ENCODE measurements around the gene PNMT. TPM values are rescaled to one million over a fixed set of nuclear protein-coding genes. Genes with fewer than 3 reads are reported as not detected.
"Not testable (repeated sequence)": the region's sequence is repeated elsewhere in the genome, so short reads cannot be mapped to it uniquely, and the experiment has no call there.

PNMT gene
- total RNA-seq, 1 experiment from 2014 or later = not detected

GRCh38 chr17:39687546-39688474 lies 19.6 kb downstream of the PNMT start, which contains the start of gene PGAP3:
TSS of gene PGAP3 (minus strand) at chr17:39688057. CDS start at chr17:39688014, 43 bp downstream.
- peak; percentile 90 for DNase-seq (ENCODE audit: low read depth)

- no peak for DNase-seq (ENCODE audit: low read depth)
Observed at GRCh38 chr17:39688475-39688835, 20.2 kb downstream of the PNMT start.

- DNase-seq (ENCODE audit: low read depth) = no peak
Observed at GRCh38 chr17:39688945-39689344, 20.7 kb downstream of the PNMT start.

GRCh38 chr17:39694593-39694992 lies 26.3 kb downstream of the PNMT start:
- no peak for DNase-seq (ENCODE audit: low read depth)

- no peak for DNase-seq (ENCODE audit: low read depth)
Observed at GRCh38 chr17:39695089-39695474, 26.8 kb downstream of the PNMT start.

GRCh38 chr17:39696731-39697130 lies 28.5 kb downstream of the PNMT start:
- no peak for DNase-seq (ENCODE audit: low read depth)

- no peak for DNase-seq (ENCODE audit: low read depth)
Observed at GRCh38 chr17:39697961-39698360, 29.7 kb downstream of the PNMT start.

GRCh38 chr17:39699157-39699817 lies 31.0 kb downstream of the PNMT start:
- not testable (repeated sequence) for DNase-seq (ENCODE audit: low read depth)

DNA sequence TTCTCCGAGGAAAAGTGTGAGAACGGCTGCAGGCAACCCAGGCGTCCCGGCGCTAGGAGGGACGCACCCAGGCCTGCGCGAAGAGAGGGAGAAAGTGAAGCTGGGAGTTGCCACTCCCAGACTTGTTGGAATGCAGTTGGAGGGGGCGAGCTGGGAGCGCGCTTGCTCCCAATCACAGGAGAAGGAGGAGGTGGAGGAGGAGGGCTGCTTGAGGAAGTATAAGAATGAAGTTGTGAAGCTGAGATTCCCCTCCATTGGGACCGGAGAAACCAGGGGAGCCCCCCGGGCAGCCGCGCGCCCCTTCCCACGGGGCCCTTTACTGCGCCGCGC lies 31.5 kb downstream of the PNMT start, which contains the start of gene ERBB2:
ERBB2 (plus strand) TSS at position 247 of the 330 bp plus-strand sequence. CDS start 175 bp downstream, outside the sequence.
- peak; percentile 72 for DNase-seq (ENCODE audit: low read depth)

DNA sequence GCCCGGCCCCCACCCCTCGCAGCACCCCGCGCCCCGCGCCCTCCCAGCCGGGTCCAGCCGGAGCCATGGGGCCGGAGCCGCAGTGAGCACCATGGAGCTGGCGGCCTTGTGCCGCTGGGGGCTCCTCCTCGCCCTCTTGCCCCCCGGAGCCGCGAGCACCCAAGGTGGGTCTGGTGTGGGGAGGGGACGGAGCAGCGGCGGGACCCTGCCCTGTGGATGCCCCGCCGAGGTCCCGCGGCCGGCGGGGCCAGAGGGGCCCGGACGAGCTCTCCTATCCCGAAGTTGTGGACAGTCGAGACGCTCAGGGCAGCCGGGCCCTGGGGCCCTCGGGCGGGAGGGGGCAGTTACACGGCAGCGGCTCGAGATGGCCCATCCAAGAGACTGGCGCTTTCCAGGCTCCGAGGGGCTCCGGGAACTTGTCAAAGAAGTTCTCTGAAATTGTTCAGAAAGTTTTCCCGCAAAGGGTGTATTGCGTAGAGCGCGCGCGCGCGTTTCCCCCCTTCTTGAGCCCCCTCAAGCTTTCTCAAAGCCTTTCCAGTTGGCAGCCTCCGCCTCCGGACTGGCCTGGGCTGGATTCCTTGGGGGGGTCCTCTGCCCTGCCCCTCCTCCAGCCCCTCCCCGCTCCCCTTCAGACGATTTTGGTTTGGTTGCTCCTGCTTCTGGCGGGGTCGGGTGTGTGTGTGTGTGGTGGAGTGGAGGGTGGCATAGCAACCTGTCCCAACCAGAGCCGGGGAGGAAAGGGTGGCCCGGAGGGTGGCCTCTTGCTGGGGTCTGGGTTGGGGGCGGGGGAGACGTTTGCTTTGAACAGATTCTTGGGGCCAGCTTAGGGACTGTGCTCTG lies 32.1 kb downstream of the PNMT start:
- peak; percentile 13 for DNase-seq (ENCODE audit: low read depth)

- no peak for DNase-seq (ENCODE audit: low read depth)
Observed at GRCh38 chr17:39701012-39701783, 32.9 kb downstream of the PNMT start.

DNA sequence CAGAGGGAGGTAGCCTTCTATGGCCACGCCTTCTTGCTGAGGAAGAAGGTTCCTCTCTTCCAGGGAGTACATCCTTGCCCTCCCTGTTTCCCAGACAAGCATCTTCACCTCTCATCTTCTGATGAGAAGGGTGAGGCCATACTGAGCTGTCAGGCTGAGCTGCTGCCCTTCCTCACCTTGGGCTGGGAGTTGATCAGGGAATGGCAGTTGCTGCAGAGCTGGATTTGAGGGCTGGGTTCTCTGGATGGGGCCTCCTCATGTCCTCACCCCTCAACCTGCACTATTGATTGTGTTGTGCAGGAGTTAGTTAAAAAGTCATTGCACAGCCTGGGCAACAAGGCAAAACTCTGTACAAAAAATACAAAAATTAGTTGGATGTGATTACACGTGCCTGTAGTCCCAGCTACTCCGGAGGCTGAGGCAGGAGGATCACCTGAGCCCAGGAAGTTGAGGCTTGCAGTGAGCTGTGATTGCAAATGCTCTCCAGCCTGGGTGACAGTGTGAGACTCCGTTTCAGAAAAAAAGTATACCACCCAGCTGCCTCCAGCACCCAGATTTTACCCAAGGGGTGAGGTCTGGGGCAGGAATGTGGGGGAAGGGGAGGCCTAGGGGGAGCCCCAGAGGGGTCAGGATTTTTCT lies 33.6 kb downstream of the PNMT start:
- no peak for DNase-seq (ENCODE audit: low read depth)

GRCh38 chr17:39702901-39703893 lies 34.9 kb downstream of the PNMT start:
- DNase-seq (ENCODE audit: low read depth) = no peak

DNA sequence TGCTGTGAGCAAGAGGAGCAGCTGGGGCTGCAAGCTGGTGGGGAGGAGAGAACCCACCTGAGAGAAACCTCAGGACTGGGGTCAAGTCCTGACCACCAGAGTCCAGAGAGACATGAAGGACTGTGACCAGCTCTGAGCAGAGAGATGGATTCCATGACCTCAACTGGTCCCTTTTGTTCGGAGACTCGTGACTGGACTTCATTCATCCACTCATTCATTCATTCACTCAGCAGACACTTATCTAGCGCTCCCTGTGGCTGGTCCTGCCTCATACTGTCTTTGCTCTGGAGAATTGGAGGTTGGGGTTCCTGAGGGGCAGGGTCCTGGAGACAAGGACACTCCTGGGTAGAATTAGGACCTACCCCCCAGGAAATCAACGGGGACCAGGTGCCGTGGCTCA lies 35.7 kb downstream of the PNMT start:
- DNase-seq (ENCODE audit: low read depth) = no peak

- DNase-seq (ENCODE audit: low read depth) = no peak
Observed at GRCh38 chr17:39704821-39705551, 36.7 kb downstream of the PNMT start.

- no peak for DNase-seq (ENCODE audit: low read depth)
Observed at GRCh38 chr17:39705786-39706348, 37.6 kb downstream of the PNMT start.

GRCh38 chr17:39706383-39706782 lies 38.1 kb downstream of the PNMT start:
- no peak for DNase-seq (ENCODE audit: low read depth)

- DNase-seq (ENCODE audit: low read depth) = no peak
Observed at GRCh38 chr17:39706921-39707337, 38.7 kb downstream of the PNMT start.

Data from Daoy (cell line).